ENCODE measurements around the gene UNC5C. TPM values are rescaled to one million over a fixed set of nuclear protein-coding genes. Genes with fewer than 3 reads are reported as not detected.

Gene UNC5C
- total RNA-seq, 1 donor from 2014 or later, result 43.8 TPM

DNA sequence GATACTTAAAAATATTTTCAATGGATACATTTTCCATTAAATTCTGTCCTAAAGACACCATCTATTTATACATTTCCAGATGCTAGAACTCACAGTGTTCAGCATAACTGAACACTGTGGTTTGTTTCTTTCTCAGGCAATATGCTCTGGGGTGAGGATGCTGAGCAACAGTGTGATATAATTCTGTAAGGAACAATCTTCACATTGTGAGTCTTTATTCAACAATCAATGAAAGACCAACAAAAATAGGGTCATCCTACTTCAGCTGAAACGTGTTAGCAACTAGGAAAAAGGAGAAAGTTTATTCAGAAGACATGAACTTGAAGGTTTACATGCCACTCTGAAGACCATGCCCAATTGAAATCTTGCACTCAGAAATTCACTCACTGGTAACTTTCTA, 284.8 kb downstream of the UNC5C start:
- Mint-ChIP-seq H3K4me1 (ENCODE audit: low read depth) (peaks cover 5% of the 10 kb centered on the region), H3K27ac (no peak overlapping the region), H3K36me3 (ENCODE audit: insufficient read depth) (no peaks in the 10 kb centered on the region), H3K4me3 (ENCODE audit: low read depth) (no peak overlapping the region), H3K9me3 (ENCODE audit: low read depth) (no peaks in the 10 kb centered on the region), H3K27me3 (no peaks in the 10 kb centered on the region)
- no peak for DNase-seq (ENCODE audit: low spot score, unreplicated experiment)
- no peak for TF ChIP-seq CTCF (IDR thresholded peaks at IDR 0.05; ENCODE audit: unreplicated experiment)

DNA sequence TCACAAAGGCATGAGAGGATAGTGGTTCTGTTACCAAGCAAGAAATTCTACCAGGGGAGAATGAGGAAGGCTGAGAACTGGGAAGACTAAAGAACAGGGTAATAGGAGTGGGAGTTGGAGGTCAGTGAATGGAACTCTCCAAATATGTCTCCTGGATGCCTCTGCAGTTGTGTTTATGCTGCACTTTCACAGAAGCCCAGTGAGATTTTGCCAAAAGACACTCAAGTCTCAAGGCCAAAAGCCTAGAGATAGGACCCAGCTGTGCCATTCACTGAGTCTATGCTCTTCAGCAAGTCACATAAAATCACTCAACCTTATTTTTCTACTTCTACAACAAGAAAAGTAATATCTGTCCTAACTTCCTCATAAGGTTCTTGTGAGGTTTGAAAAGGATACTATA, 285.4 kb downstream of the UNC5C start:
- Mint-ChIP-seq H3K9me3 (ENCODE audit: low read depth) (no peaks in the 10 kb centered on the region), H3K27ac (no peak overlapping the region), H3K36me3 (ENCODE audit: insufficient read depth) (no peaks in the 10 kb centered on the region), H3K4me3 (ENCODE audit: low read depth) (no peak overlapping the region), H3K4me1 (ENCODE audit: low read depth) (no peaks in the 10 kb centered on the region), H3K27me3 (no peaks in the 10 kb centered on the region)
- no peak for TF ChIP-seq CTCF (IDR thresholded peaks at IDR 0.05; ENCODE audit: unreplicated experiment)
- no peak for DNase-seq (ENCODE audit: low spot score, unreplicated experiment)

- no peak for TF ChIP-seq CTCF (IDR thresholded peaks at IDR 0.05; ENCODE audit: unreplicated experiment)
- H3K36me3 Mint-ChIP-seq (ENCODE audit: insufficient read depth), result peaks cover 2% of the 10 kb centered on the region
- H3K27me3 Mint-ChIP-seq, result no peaks in the 10 kb centered on the region
- no peak overlapping the region for H3K27ac Mint-ChIP-seq
- no peaks in the 10 kb centered on the region for H3K4me1 Mint-ChIP-seq (ENCODE audit: low read depth)
- no peak for DNase-seq (ENCODE audit: low spot score, unreplicated experiment)
- H3K9me3 Mint-ChIP-seq (ENCODE audit: low read depth), result no peaks in the 10 kb centered on the region
- H3K4me3 Mint-ChIP-seq (ENCODE audit: low read depth), result no peak overlapping the region
Observed at GRCh38 chr4:95256108-95256835, 292.5 kb downstream of the UNC5C start.

GRCh38 chr4:95255396-95256107, 293.2 kb downstream of the UNC5C start:
- no peaks in the 10 kb centered on the region for H3K9me3 Mint-ChIP-seq (ENCODE audit: low read depth)
- no peak overlapping the region for H3K27ac Mint-ChIP-seq
- no peak for TF ChIP-seq CTCF (IDR thresholded peaks at IDR 0.05; ENCODE audit: unreplicated experiment)
- peaks cover 4% of the 10 kb centered on the region for H3K36me3 Mint-ChIP-seq (ENCODE audit: insufficient read depth)
- no peak overlapping the region for H3K4me3 Mint-ChIP-seq (ENCODE audit: low read depth)
- no peaks in the 10 kb centered on the region for H3K27me3 Mint-ChIP-seq
- DNase-seq (ENCODE audit: low spot score, unreplicated experiment), result no peak
- H3K4me1 Mint-ChIP-seq (ENCODE audit: low read depth), result no peaks in the 10 kb centered on the region

- Mint-ChIP-seq H3K36me3 (ENCODE audit: insufficient read depth) (peaks cover 19% of the 10 kb centered on the region), H3K27ac (no peak overlapping the region), H3K9me3 (ENCODE audit: low read depth) (no peaks in the 10 kb centered on the region), H3K4me1 (ENCODE audit: low read depth) (peaks cover 5% of the 10 kb centered on the region), H3K27me3 (no peaks in the 10 kb centered on the region), H3K4me3 (ENCODE audit: low read depth) (no peak overlapping the region)
- TF ChIP-seq CTCF (IDR thresholded peaks at IDR 0.05; ENCODE audit: unreplicated experiment), result no peak
- no peak for DNase-seq (ENCODE audit: low spot score, unreplicated experiment)
Observed at GRCh38 chr4:95251568-95251967, 297.2 kb downstream of the UNC5C start.

Data from progenitor cell of endocrine pancreas (in vitro differentiated cells).